Stimulated activated CD4-positive, alpha-beta T cell treated with anti-CD3 and anti-CD28 coated beads, Interleukin-15, amount 100 ng/mL, for 48 hours (primary cell): ENCODE data around the gene CFAP92.

Source experiments
- DNase-seq, 2 donors: peaks; one replicate each; pipeline ENCODE4 v3.0.0-alpha.2; 2020; ENCODE audit warnings: low read depth in 2 of 2

Gene CFAP92

DNA sequence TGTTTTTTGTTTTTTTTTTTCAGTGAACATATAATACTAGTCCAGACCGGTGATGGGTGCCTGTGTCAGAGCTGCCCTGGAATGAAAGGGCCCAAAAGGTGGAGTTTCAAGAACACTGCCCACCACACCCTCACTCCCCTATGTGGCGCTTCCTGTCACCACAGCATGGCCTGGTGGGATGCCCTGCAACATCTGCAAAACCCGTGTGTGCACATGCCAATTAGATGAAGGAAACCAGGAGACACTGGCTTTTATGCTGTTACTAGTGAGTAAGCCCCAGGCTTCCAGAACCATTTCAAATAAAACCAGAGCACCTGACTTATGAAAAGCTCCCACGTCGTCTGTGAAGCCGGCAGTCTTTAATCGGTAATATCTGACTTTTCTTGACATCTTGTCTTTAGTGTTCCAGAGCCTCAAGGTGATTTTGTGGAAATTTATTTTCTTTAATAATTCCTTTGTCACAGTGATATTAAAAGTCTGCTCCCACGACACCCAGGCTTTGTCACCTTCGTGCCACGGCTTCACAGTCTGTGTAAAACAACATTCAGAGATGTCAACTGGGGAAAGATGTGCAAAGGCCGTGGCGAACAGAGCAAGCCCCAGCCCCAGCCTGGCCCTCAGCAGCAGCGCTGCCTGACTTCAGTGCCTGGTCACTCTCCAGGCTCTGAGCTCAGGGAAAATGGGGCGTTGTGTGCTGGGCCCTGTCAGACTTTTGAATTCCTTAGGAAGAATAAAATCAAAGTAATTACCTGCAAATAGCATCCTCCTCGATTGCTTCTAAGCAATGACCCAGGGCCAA lies 6.4 kb downstream of the CFAP92 start:
- DNase-seq = no peak

DNA sequence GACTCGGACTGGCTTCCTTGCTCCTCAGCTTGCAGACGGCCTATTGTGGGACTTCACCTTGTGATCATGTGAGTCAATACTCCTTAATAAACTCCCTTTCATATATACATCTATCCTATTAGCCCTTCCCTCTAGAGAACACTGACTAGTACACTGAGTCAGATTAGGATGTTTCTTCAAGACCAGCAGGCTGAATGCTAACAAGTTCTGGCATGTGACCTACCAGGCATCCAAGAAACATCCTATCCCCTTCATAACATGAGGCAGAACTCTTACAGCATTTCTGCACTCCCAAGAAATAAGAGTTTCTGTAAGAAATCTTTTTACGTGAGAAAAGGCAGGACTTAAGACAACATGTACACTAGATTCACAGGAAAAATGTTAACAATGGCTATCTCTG lies 9.3 kb downstream of the CFAP92 start:
- no peak for DNase-seq

DNA sequence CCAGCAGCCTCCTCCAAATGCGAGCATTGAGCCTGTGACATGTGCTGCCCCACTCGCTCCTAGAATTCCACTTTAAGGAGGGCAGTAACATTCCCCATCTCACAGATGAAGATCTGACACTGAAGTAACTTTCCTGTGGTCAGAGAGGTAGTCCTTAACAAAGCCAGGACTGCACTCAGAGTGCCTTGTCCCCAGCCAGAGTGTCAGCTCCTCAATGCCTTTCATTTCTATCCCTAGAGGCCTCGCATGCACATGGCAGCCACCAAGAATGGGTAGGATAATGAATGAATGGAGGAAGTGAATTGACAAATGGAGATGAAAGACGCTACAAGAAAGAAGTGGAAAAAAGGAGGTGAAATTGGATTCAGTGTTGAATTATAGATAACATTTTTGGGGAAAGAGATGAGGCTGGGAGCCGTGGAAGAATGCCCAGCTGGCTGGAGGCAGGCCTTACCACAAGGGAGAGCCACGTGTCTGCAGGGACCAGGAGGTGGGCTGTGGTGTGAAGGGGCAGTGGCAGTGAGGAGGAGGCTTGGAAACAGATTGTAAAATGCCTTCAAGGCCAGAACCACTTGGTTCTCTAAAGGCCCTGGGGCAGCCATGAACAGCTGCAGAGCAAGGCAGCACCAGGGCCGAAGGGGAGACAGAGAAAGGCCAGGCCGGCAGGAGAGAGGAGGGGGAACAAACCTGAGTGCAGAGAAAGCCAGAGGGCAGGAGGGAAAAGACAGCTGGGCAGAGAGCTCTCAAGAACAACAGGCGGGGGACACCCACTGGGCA lies 10.4 kb downstream of the CFAP92 start:
- no peak for DNase-seq

DNA sequence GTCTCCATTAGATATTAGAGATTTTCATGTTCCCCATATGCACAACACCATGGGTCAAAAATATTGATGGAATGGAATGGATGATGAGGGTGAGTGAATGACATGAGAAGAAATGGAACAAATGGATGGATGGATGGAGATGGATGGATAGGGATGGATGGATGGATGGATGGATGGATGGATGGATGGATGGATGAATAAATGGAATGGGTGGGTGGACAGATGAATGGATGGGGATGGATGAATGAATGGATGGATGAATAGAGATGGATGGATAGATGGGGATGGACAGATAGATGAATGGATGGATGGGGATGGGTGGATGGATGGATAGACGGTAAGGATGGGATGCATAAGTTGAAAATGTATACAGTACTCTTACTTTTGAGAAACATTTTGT lies 18.6 kb downstream of the CFAP92 start:
- DNase-seq = no peak

DNA sequence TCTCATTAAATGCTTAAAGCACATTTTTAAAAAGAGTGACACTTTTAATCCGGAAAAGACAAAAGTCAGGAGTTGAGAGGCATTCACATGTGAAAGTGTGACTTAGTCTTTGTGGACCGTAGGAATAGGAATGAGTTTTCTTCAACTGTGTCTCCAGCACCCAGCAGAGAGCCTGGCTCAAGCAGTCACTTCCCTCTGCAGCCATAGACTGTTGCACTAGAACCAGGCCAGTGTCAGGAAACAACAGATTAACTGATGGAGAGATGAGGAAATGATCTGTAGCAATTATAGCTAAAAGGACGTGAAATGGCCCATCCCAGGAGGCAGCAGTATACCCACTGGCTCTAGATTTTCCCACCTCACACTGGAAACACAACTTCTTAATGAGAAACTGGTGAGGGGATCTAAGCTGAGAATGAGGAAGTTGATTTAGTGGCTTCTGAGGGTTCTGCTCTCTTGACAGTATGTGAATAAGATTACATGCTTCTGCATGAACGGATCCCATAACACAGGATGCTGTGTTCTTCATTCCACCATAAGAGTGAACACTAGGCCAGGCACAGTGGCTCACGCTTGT lies 19.8 kb downstream of the CFAP92 start:
- DNase-seq = no peak

DNA sequence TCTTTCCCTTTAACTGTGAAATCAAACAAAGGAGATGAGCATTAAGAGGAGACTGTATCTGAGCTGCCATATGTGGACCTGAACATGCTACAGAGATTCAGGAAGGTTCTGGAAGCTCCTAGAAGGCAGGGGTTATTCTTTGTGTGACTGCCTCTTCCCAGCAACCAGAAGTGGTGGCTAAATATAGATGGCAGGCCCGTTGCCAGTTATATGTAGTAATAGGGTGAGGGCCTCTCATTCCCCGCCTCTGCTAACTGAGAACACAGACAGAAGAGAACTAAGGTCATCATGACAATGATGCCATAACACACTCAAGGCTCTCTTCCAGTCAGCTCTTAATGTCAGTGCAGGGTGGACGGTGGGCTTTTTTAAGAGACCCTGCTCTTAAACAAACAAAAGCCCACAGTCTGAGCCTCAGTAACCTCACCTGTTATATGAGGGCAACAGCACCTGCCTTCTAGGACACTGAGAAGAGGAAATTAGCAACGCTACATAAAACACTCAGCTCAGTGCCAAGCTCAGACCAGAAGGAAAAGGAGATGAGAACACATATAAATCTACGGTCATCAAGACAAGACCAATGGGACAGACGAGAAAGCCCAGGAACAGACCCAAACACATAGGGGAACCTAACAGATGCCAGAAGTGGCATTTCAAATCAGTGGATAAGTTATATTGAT lies 22.3 kb downstream of the CFAP92 start:
- DNase-seq = no peak

DNA sequence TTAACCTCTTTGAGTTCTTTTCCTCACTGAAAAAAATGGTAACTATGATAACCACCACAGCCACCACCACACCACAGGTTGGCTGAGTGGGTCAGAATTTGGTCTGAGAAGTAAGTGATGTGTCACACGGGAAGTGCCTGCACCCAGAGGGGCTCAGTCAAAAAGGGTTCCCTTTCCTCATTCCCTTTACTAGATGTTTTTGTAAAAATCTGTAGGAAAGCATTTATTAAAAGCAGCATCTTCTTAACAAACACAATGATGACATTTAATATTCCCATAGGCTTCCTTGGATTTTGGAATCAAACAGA lies 23.2 kb downstream of the CFAP92 start:
- DNase-seq = no peak

DNA sequence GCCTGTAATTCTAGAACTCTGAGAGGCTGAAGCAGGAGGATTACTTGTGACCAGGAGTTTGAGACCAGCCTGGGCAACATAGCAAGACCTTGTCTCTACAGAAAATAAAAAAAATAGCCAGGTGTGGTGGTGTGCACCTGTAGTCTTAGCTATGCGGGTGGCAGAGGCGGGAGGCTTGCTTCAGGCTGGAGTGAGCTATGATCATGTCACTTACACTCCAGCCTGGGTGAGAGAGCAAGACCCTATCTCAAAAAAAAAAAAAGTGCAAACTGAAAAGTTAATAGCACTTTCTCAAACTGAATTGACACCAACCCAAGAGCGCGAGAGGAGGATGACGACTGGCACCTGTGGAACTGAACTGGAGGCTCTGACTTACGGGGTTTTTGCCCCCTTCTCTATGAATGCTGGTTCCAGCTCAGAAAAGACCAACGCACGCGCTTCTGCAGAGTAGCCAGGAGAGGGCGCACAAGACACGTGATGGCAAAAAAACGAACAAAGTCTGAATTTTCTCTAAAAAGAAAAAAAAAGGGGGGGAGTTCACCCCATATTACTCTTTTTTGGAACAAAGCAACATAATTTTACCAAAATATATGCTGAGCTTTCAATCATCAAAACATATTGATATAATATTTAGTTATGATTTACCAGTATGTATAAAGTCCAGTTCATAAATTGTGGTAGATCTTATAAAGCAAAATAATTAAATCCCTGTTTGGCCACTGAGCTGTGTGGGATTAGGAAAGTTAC lies 23.7 kb downstream of the CFAP92 start:
- DNase-seq = peak; percentile 30 to 49

DNA sequence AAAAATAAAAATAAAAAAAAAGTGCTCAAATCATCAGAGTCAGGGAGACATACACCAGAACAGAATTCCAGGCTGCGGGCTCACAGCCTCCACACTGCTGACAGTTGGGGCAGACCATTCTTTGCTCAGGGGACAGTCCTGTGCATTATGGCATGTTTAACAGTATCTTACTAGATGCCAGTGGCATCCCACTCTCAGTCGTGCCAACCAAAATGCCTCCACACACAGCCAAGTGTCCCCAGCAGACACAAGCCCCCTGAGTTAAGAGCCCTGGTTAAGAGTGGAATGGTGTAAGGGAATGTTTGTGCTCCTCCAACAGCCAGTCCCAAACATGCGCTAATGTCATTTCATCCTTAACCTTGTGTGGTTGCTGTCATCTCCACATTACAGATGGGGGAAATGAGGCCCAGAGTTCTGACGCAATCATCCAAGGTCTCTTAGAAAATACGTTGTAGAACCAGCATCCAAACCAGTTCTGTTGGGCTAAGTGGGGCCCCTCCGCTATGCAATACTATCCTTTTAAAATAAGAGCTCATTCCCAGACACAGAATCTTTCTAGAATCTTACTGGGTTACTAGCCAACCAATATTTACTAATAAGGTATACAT lies 26.0 kb downstream of the CFAP92 start:
- DNase-seq = no peak

DNA sequence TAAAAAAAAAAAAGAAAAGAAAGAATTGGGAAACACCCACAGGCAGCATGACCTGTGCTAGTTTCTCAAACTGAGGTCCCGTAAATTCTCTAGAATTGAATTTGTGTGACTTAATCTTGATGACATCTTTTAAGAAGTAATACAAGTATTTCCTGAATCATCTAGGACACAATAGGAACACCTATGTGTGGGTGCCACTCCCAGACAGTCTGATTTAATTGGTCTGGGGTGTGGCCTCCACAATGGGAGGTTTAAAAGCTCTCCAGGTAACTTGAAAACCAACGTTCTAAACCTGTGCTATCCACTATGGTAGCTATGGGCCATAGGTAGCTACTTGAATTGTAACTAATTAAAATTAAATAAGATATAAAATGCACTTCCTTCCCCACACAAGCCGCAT lies 28.1 kb downstream of the CFAP92 start:
- DNase-seq = no peak

DNA sequence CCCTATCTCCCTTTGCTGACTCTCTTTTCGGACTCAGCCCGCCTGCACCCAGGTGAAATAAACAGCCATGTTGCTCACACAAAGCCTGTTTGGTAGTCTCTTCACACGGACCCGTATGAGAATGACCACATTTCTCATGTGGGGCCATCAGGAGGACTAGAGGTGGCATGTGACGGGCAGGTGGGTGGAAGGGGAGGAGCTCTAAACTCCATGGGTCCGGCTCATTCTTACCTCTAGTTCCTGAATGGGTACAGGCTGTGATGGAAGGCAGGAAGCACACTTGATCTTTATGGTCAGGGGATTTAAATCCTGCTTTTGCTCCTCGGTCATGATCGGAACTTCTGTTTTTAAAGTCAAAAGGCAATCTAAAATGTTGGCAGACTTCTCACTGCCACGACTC lies 28.6 kb downstream of the CFAP92 start:
- DNase-seq = no peak

DNA sequence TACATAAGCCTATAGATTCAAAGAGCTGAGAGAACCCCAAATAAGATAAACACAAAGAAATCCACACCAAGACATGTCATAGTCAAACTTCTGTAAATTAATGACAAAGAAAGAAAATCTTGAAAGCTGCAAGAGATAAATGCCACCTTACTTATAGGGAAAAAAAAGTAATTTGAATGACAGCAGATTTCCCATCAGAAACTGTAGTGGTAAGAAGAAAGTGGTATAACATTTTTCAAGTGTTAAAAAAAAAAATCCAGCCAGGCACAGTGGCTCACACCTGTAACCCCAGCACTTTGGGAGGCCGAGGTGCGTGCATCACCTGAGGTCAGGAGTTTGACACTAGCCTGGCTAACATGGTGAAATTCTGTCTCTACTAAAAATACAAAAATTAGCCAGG lies 37.4 kb downstream of the CFAP92 start:
- DNase-seq = no peak

DNA sequence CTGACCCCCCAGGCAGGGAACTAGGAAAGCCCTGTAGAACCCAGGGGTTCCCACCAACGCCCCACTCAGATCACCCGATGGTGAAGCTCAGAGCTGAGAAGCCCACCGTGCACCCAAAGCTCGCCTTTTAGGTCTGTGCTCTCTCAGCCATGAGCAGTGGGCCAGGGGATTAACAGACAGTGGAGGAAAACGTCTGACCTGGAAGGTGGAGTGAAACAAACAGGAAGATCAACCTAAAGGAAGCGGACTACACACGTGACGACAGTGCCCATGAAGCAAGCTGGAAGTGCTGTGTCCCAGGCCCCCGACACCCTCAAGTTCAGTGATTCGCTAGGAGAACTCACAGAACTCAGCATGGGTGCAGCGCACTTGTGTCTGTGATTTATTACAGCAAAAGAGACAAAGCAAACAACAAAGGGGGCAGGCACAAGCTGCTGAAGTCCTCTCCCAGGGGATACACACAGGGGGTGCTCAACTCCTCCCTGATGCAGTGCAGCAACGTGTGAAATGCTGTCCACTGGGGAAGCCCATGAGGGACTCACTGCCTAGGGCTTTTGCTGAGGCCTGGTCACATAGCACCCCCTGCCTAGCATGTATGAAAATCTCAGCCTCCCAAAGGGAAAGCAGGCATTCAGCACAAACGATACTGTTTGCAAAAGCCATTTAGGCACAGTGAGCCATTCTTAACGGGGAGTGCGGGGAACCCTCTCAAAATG lies 43.5 kb downstream of the CFAP92 start:
- DNase-seq = no peak

DNA sequence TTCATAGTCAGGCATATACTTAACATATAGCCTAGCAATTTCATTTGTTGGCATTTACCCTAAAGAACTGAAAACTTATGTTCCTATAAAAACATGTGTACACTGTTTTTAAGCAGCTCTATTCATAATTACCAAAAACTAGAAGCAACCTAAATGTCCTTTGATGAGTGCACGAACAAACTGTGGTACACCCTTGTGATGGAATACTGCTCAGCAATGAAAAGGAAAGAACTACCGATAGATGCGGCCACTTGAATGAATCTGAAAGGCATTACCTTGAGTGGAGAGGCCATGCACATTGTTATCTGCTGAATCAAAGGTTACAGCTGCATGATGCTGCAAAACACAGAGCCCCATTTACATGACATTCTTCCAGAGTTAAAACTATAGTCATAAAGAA lies 44.7 kb downstream of the CFAP92 start:
- no peak for DNase-seq

DNA sequence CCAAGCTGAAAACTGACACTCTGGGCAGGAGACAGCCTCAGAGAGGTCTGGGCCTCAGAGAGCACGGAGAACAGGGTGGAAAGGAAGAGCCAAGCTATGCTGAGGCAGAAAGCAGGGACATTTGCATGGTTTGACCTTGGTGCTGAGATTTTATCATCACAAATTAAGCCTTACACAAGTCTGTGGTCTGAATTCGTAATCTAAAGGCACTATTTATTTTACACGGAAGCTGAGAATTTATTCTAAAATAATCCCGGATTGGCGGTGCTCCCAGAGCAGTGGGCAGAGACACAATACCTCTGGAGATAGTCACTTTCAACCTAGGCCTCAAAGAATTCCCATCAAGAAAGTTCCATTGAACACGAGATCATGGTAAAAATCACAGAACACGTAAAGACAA lies 47.5 kb downstream of the CFAP92 start:
- DNase-seq = no peak

DNA sequence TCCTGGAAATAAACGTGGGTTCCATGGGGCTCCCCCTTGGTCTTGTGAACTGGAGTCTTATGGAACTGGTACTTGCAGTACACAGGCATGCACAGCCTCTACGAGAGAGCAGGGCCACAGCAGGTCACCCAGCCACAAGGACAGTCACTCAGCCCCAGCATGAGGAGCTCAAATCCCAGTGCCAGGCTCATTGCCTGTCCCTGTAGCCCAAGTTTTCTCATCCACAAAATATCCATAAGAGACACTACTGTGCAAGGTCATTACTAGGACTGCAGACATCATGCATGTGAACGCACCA lies 48.0 kb downstream of the CFAP92 start:
- DNase-seq = no peak

DNA sequence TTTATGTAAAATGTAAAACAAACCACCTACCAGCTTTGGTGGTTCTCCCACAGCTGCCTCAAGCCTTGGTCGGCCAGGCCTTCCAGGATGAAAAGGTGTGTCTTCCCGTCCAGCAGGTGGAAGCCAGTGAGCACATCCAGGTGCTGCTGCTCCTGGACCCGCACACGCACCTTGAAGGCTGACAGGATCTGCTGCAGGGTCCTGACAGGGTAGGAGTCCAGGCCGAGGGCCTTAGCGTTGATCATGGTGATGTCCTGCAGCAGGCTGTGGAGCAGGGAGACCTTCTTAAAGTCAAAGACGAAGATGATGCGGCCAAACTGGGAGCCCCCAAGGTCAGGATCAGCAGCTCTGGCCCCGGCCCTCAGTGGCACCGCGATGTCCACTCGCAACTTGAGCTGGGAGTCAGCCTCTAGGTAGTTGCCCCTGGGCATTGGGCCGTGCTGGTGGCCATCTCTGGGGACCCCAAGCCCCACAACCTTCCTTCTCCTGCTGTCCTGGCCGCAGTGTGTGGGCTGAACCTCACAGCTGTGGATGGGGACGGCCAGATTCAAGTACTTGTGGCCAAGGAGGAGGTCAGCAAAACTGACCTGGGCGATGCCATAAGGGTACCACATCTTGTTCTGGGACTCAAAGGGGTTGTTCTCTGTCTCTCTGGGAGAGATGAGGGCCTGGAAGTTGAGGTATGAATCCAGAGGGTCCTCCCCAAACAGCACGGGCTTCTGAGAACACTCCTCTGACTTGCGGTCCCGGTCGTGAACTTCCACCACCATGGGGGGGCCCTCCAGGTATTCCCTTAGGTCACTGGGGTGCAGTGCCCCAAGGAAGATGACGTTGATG lies 48.6 kb downstream of the CFAP92 start:
- no peak for DNase-seq

DNA sequence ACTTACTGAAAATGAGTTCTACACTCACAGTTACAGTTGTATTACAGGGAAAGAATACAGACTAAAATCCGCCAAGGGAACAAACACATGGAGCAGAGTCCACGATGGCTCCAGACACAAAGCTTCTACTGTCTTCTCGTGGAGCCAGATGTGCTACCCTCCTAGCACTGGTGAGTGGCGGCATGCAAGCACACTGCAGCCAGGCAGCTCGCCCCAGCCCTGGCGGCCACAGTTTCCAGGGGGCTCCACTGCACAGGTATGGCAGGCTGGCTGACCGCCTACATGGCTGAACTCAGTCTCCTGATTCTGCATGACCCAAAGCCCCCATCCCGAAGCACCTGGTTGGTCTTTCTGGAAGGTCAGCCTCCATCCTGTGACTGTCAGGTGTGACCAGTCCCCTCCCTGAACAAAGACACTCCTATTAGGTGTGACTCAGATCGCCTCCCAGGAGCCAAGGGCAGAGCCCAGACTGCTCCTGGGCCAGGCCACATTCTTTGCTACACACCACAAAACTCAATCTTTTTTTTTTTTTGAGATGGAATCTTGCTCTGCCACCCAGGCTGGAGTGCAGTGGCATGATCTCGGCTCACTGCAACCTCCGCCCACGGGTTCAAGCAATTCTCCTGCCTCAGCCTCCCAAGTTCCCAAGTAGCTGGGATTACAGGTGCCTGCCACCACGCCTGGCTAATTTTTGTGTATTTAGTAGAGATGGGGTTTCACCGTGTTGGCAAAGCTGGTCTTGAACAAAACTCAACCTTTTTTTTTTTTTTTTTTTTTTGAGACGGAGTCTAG lies 51.5 kb downstream of the CFAP92 start:
- DNase-seq = no peak

DNA sequence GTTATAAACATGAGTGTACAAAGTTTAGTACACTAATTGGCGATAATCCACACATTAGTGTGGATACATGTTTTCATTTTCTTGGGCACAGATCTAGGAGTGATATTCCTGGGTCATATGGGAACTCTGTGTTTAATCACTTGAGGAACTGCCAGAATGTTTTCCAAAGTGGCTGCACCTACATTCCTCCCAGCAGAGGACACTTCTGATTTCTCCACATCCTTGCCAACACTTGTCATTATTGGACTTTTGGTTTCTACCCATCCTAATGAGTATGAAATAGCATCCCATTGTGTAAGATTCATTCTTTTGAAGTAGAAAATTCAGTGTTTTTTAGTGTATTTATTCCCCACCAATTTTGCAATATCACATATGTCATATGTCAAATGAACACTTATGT lies 53.6 kb downstream of the CFAP92 start:
- DNase-seq = no peak
